GM19328 (cell line): ENCODE data around the gene TPSB2.

Experiments
- ATAC-seq: cut with Tn5 transposase; IDR thresholded peaks from one replicate; pipeline ENCODE4 v1.9.1; 2021; ENCODE audit warnings: mild to moderate bottlenecking, moderate library complexity; ENCODE audit not compliant: unreplicated experiment

The TPSB2 gene

GRCh38 chr16:1221628-1222552 lies 8.1 kb downstream of the TPSB2 start:
- ATAC-seq: no peak

- ATAC-seq: no peak
These were observed 8.9 kb downstream of the TPSB2 start for GRCh38 chr16:1220841-1221627.

GRCh38 chr16:1220098-1220728 lies 9.8 kb downstream of the TPSB2 start:
- no peak for ATAC-seq

- ATAC-seq: no peak
These were observed 10.9 kb downstream of the TPSB2 start for GRCh38 chr16:1218930-1219611.

GRCh38 chr16:1218061-1218929 lies 11.7 kb downstream of the TPSB2 start:
- no peak for ATAC-seq

GRCh38 chr16:1217526-1217925 lies 12.5 kb downstream of the TPSB2 start:
- no peak for ATAC-seq

- ATAC-seq: no peak
These were observed 13.1 kb downstream of the TPSB2 start for GRCh38 chr16:1216681-1217400.

- ATAC-seq: no peak
These were observed 13.7 kb downstream of the TPSB2 start for GRCh38 chr16:1216296-1216619.

- no peak for ATAC-seq
These were observed 14.2 kb downstream of the TPSB2 start for GRCh38 chr16:1215574-1216295.

- no peak for ATAC-seq
These were observed 15.3 kb downstream of the TPSB2 start for GRCh38 chr16:1214719-1215118.

GRCh38 chr16:1213796-1214372 lies 16.1 kb downstream of the TPSB2 start:
- no peak for ATAC-seq

- ATAC-seq: no peak
These were observed 16.8 kb downstream of the TPSB2 start for GRCh38 chr16:1213231-1213630.

GRCh38 chr16:1212616-1213194 lies 17.3 kb downstream of the TPSB2 start:
- no peak for ATAC-seq

GRCh38 chr16:1211451-1212268 lies 18.3 kb downstream of the TPSB2 start:
- no peak for ATAC-seq

GRCh38 chr16:1210461-1210860 lies 19.5 kb downstream of the TPSB2 start:
- no peak for ATAC-seq

- ATAC-seq: no peak
These were observed 20.9 kb downstream of the TPSB2 start for GRCh38 chr16:1209081-1209480.

- ATAC-seq: no peak
These were observed 21.6 kb downstream of the TPSB2 start for GRCh38 chr16:1208239-1208830.
